Natural killer cell (primary cell): ENCODE data around the gene SETD7. TPM values are rescaled to one million over a fixed set of nuclear protein-coding genes. Genes with fewer than 3 reads are reported as not detected.

Experiments
- ATAC-seq, 3 donors: fragments of 150-1000 bp in 2 of 3; fragments of 200-7000 bp in 1 of 3; cut with Tn5 transposase; 1 replicate in 1 of 3; 2 replicates in 2 of 3; pipeline ENCODE4 v1.10.0; 2021; ENCODE audit warnings: mild to moderate bottlenecking in 2 of 3, moderate library complexity in 2 of 3
- DNase-seq, 2 donors: peaks; one replicate each; pipeline versions ENCODE4 v3.0.0 to v3.0.0-alpha.2; 2013 to 2021; ENCODE audit warnings: mixed read lengths in 1 of 2
- H3K27ac ChIP-seq: one replicate; pipeline ENCODE4 v1.5.1; 2013; ENCODE audit warnings: mild to moderate bottlenecking, low read length
- H3K27me3 ChIP-seq: one replicate; pipeline ENCODE4 v1.6.1; 2013; ENCODE audit warnings: low read length; ENCODE audit not compliant: control insufficient read depth, insufficient read depth
- H3K36me3 ChIP-seq: one replicate; pipeline ENCODE4 v1.6.1; 2013; ENCODE audit warnings: low read length; ENCODE audit not compliant: control insufficient read depth, insufficient read depth
- H3K4me1 ChIP-seq: one replicate; pipeline ENCODE4 v1.6.1; 2013; ENCODE audit warnings: low read length; ENCODE audit not compliant: control insufficient read depth, insufficient read depth
- H3K4me3 ChIP-seq: one replicate; pipeline ENCODE4 v1.5.1; 2013; ENCODE audit warnings: low read length
- H3K9me3 ChIP-seq: one replicate; pipeline ENCODE4 v1.6.1; 2013; ENCODE audit warnings: low read length; ENCODE audit not compliant: control insufficient read depth, insufficient read depth
- H3K27ac Mint-ChIP-seq, 2 donors: one replicate each; pipeline ENCODE4 v1.8.0; 2022; ENCODE audit warnings: mild to moderate bottlenecking in 2 of 2, mixed read lengths in 2 of 2, moderate library complexity in 1 of 2
- H3K27me3 Mint-ChIP-seq, 2 donors: one replicate each; pipeline ENCODE4 v1.8.0; 2022; ENCODE audit warnings: low read depth in 2 of 2, mixed read lengths in 2 of 2
- H3K36me3 Mint-ChIP-seq: one replicate; pipeline ENCODE4 v1.8.0; 2022; ENCODE audit warnings: mixed read lengths
- H3K4me1 Mint-ChIP-seq, 2 donors: one replicate each; pipeline ENCODE4 v1.8.0; 2022; ENCODE audit warnings: mixed read lengths in 2 of 2
- H3K4me3 Mint-ChIP-seq: one replicate; pipeline ENCODE4 v1.8.0; 2022; ENCODE audit warnings: mild to moderate bottlenecking, moderate library complexity, mixed read lengths
- H3K9me3 Mint-ChIP-seq, 2 donors: one replicate each; pipeline ENCODE4 v1.8.0; 2022; ENCODE audit warnings: mixed read lengths in 2 of 2
- WGBS: methylation state at CpG from one replicate; pipeline ENCODE4 v1.1.7; 2013; ENCODE audit warnings: missing lambda C conversion rate; ENCODE audit not compliant: insufficient coverage; 5-methylcytosine and 5-hydroxymethylcytosine counted together
- intact Hi-C: fragments of 100-400 bp; cut with micrococcal nuclease; formaldehyde crosslinking; loops from one replicate; pipeline ENCODE4 v1.14.2; 2022
- total RNA-seq, 4 donors: library from RNA; stranded (reverse); fragments of 120-200 nt in 1 of 4; gene quantifications; one replicate each; pipeline versions ENCODE4 v1.2.3 to v1.2.4, GENCODE V29; 2013 to 2022
- TF ChIP-seq, protein P1 (sequence below): fragments of 200-600 bp; IDR thresholded peaks from one replicate; pipeline ENCODE4 v1.8.0; 2022; ENCODE audit warnings: antibody characterized with exemption

SETD7 gene
- total RNA-seq, 3 donors from 2014 or later (not counting 1 experiment from before 2014, with no cell fraction given) = 2.6 to 4.1 (median 3.3) TPM

GRCh38 chr4:139553751-139554641, 2.0 kb downstream of the SETD7 start:
- no peaks in the 10 kb centered on the region for H3K27me3 ChIP-seq
- 93% methylated on average over 3 of the region's 4 CpGs for whole genome bisulfite sequencing
- Mint-ChIP-seq H3K9me3 (no peaks in the 10 kb centered on the region), H3K36me3 (no peaks in the 10 kb centered on the region), H3K27me3 (peaks cover 36 to 49% of the 10 kb centered on the region in 2 donors), H3K4me1 (peaks cover 22 to 23% of the 10 kb centered on the region in 2 donors), H3K27ac (no peak overlapping the region), H3K4me3 (peak overlapping the region; percentile 93)
- intact Hi-C loops = no loop called here
- H3K4me3 ChIP-seq = no peak overlapping the region
- TF ChIP-seq, protein P1, sequence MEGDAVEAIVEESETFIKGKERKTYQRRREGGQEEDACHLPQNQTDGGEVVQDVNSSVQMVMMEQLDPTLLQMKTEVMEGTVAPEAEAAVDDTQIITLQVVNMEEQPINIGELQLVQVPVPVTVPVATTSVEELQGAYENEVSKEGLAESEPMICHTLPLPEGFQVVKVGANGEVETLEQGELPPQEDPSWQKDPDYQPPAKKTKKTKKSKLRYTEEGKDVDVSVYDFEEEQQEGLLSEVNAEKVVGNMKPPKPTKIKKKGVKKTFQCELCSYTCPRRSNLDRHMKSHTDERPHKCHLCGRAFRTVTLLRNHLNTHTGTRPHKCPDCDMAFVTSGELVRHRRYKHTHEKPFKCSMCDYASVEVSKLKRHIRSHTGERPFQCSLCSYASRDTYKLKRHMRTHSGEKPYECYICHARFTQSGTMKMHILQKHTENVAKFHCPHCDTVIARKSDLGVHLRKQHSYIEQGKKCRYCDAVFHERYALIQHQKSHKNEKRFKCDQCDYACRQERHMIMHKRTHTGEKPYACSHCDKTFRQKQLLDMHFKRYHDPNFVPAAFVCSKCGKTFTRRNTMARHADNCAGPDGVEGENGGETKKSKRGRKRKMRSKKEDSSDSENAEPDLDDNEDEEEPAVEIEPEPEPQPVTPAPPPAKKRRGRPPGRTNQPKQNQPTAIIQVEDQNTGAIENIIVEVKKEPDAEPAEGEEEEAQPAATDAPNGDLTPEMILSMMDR = no peak
- no peaks in the 10 kb centered on the region for H3K36me3 ChIP-seq
- DNase-seq (peak in 1 of 2 donors; percentile 9), ATAC-seq (no peak)
- no peaks in the 10 kb centered on the region for H3K9me3 ChIP-seq
- peaks cover 25% of the 10 kb centered on the region for H3K4me1 ChIP-seq
- H3K27ac ChIP-seq = no peak overlapping the region

DNA sequence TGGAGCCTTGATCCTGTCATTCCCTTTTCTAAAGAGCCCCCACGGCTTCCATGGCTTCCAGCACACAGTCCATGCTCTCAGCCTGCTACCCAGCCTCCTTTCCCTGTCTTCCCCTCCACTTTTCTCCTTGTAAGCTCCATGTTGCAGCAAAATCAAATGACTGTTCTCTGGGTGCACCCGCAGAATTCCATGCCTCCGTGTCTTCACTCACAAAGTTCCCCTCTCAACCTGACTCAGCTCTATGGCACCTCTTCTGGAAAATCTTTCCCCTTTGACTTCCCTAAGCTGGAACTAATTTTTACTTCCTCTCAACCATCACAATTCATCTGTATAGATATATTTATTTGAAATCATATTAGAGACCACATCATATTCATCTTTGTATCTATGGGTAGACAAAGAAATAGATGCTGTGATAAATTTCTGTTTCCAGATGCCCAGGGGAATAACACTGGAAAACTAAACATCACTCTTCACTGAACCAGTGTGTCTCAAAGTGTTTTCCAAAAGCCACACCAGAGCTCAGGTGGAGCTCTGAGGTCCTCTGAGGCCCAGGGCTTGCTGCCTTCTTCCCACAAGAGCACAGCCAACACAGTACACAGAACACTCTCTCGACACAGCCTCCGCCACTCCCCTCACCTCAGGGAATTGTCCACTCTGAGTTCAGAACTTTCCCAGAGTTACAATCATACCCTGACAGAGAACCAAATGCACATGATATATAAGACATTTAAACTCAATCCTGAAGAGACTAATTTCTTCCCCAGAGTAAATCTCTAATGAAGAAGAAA, 3.3 kb downstream of the SETD7 start:
- Mint-ChIP-seq H3K4me3 (no peak overlapping the region), H3K27ac (no peak overlapping the region), H3K36me3 (no peaks in the 10 kb centered on the region), H3K9me3 (no peaks in the 10 kb centered on the region), H3K27me3 (peaks cover 25 to 45% of the 10 kb centered on the region in 2 donors), H3K4me1 (peaks cover 22 to 23% of the 10 kb centered on the region in 2 donors)
- no peaks in the 10 kb centered on the region for H3K9me3 ChIP-seq
- no peak overlapping the region for H3K27ac ChIP-seq
- H3K27me3 ChIP-seq = no peaks in the 10 kb centered on the region
- no peaks in the 10 kb centered on the region for H3K36me3 ChIP-seq
- TF ChIP-seq, protein P1 = no peak
- DNase-seq (no peak), ATAC-seq (no peak)
- WGBS = 96% methylated on average over 5 of the region's 5 CpGs
- intact Hi-C loops = no loop called here
- H3K4me3 ChIP-seq = no peak overlapping the region
- peaks cover 24% of the 10 kb centered on the region for H3K4me1 ChIP-seq

DNA sequence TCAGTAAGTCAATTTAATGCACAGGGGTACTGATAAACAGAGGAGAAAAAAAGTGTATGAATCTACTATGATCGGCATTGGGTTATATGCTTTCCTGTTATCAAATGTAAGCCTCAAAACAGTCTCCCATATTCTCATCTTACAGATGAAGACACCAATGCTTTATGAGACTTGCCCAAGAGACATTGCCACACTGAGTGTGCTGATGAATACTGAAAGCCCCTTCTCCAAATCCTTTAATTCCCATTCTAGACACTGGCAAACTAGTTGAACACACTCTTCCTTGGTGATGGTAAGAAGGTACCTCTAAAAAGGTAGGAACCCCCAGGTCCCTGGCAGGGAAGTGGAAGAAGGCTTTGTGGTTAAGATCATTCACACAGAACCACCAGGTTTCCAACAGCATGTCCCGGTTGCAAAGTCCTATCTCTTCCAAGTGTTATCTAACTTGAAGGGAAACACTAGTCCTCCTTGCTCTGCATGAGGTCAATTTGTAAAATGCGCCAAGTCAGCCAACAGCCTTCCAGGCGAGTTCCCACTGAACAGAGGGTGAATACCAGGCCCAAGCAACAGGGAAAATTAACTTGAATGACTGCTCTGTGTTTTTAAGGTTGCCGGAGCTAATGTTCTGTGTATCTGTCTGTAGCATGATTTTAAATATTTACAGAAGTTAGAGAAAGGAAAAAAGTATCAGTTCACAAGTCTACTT, 5.1 kb downstream of the SETD7 start:
- ATAC-seq = no peak
- no peak for DNase-seq
- Mint-ChIP-seq H3K36me3 (no peaks in the 10 kb centered on the region), H3K27ac (no peak overlapping the region), H3K4me3 (no peak overlapping the region), H3K4me1 (peaks cover 7 to 8% of the 10 kb centered on the region in 2 donors), H3K9me3 (no peaks in the 10 kb centered on the region), H3K27me3 (peaks cover 25 to 39% of the 10 kb centered on the region in 2 donors)
- Histone ChIP-seq H3K9me3 (no peaks in the 10 kb centered on the region), H3K36me3 (no peaks in the 10 kb centered on the region), H3K4me3 (no peak overlapping the region), H3K4me1 (peaks cover 6% of the 10 kb centered on the region), H3K27ac (no peak overlapping the region), H3K27me3 (no peaks in the 10 kb centered on the region)
- WGBS = 86% methylated on average over 4 of the region's 5 CpGs
- TF ChIP-seq, protein P1 = no peak
- intact Hi-C loops = no loop called here
